ENCODE data around the gene FPR2. TPM values are rescaled to one million over a fixed set of nuclear protein-coding genes. Genes with fewer than 3 reads are reported as not detected.
A peak's percentile ranks its signal among the peaks of the same experiment; 100 is the strongest.

Gene FPR2
- total and polyA plus RNA-seq, 8 donors, result 0.48 to 2.9 (median 1.3) TPM; not detected in 2

- Histone ChIP-seq H3K4me1 (no peaks in the 10 kb centered on the region), H3K27ac (peak overlapping the region in 3 of 5 donors; percentile 37 to 72 (median 70)), H3K36me3 (no peaks in the 10 kb centered on the region), H3K27me3 (peaks cover 0 to 16% (median 0%) of the 10 kb centered on the region in 3 donors), H3K9me3 (peaks cover 0 to 10% (median 0%) of the 10 kb centered on the region in 4 donors), H3K4me3 (peak overlapping the region in 2 of 4 donors; percentile 16 to 34)
- TF ChIP-seq POLR2AphosphoS5 (IDR thresholded peaks at IDR 0.05) (no peak), CTCF (IDR thresholded peaks at IDR 0.05) (no peak), EP300 (IDR thresholded peaks at IDR 0.05) (no peak)
- WGBS, 5 donors, result 73 to 88% (median 80%) methylated on average over 7 of the region's 7 CpGs
- intact Hi-C loops (cut with DNase I; ENCODE audit: low total_unique reads), result no loop called here
- no peak for DNase-seq
These were observed 10.4 kb upstream of the FPR2 start for GRCh38 chr19:51750400-51751094.

GRCh38 chr19:51751655-51752054 is 9.3 kb upstream of the FPR2 start, which contains the start of gene FPR1:
TSS of gene FPR1 (minus strand) at chr19:51751878. CDS start at chr19:51746994, 4,884 bp downstream.
- intact Hi-C loops (cut with DNase I; ENCODE audit: low total_unique reads), result no loop called here
- Histone ChIP-seq H3K27ac (peak within 1 kb of the TSS in 3 of 5 donors; percentile 37 to 80 (median 70)), H3K4me3 (peak within 1 kb of the TSS in 2 of 4 donors; percentile 16 to 34), H3K4me1 (no peaks in the 10 kb centered on the region), H3K27me3 (peaks cover 0 to 10% (median 0%) of the 10 kb centered on the region in 3 donors), H3K36me3 (no peaks in the 10 kb centered on the region), H3K9me3 (peaks cover 0 to 14% (median 0%) of the 10 kb centered on the region in 4 donors)
- TF ChIP-seq EP300 (IDR thresholded peaks at IDR 0.05) (no peak), POLR2A (IDR thresholded peaks at IDR 0.05) (no peak), POLR2AphosphoS5 (IDR thresholded peaks at IDR 0.05) (peak in 1 of 3 donors; percentile 51)
- peak in 1 of 2 donors; percentile 24 for DNase-seq
- 28 to 59% (median 42%) methylated on average over 2 of the region's 2 CpGs for WGBS, 5 donors

- peaks cover 0 to 7% (median 0%) of the 10 kb centered on the region in 3 donors for H3K27me3 ChIP-seq
- WGBS, 5 donors, result 74 to 91% (median 89%) methylated on average over 6 of the region's 6 CpGs
- H3K27ac ChIP-seq, result peak overlapping the region in 3 of 5 donors; percentile 15 to 80 (median 70)
- H3K4me1 ChIP-seq, result no peaks in the 10 kb centered on the region
- H3K4me3 ChIP-seq, result no peak overlapping the region
- intact Hi-C loops (cut with DNase I; ENCODE audit: low total_unique reads), result no loop called here
- no peak for TF ChIP-seq EP300 (IDR thresholded peaks at IDR 0.05)
- TF ChIP-seq POLR2AphosphoS5 (IDR thresholded peaks at IDR 0.05), result no peak
- no peak for TF ChIP-seq CTCF (IDR thresholded peaks at IDR 0.05)
- no peak for TF ChIP-seq POLR2A (IDR thresholded peaks at IDR 0.05)
- DNase-seq, result no peak
- peaks cover 0 to 6% (median 0%) of the 10 kb centered on the region in 4 donors for H3K9me3 ChIP-seq
- no peaks in the 10 kb centered on the region for H3K36me3 ChIP-seq
These were observed 6.9 kb upstream of the FPR2 start for GRCh38 chr19:51754109-51754508.

GRCh38 chr19:51754770-51755169 is 6.2 kb upstream of the FPR2 start:
- Histone ChIP-seq H3K4me3 (no peak overlapping the region), H3K27me3 (peaks cover 0 to 7% (median 0%) of the 10 kb centered on the region in 3 donors), H3K27ac (peak overlapping the region in 3 of 5 donors; percentile 15 to 80 (median 70)), H3K9me3 (peaks cover 0 to 6% (median 0%) of the 10 kb centered on the region in 4 donors), H3K36me3 (no peaks in the 10 kb centered on the region), H3K4me1 (no peaks in the 10 kb centered on the region)
- 80 to 84% (median 82%) methylated on average over 4 of the region's 4 CpGs for WGBS, 5 donors
- no peak for TF ChIP-seq CTCF (IDR thresholded peaks at IDR 0.05)
- TF ChIP-seq EP300 (IDR thresholded peaks at IDR 0.05), result no peak
- no peak for DNase-seq
- intact Hi-C loops (cut with DNase I; ENCODE audit: low total_unique reads), result no loop called here

GRCh38 chr19:51755571-51755970 is 5.4 kb upstream of the FPR2 start:
- H3K9me3 ChIP-seq, result peaks cover 0 to 6% (median 2%) of the 10 kb centered on the region in 4 donors
- peak overlapping the region in 1 of 5 donors; percentile 70 for H3K27ac ChIP-seq
- no peak overlapping the region for H3K4me3 ChIP-seq
- WGBS, 5 donors, result 84 to 88% (median 86%) methylated on average over 7 of the region's 7 CpGs
- DNase-seq, result no peak
- H3K36me3 ChIP-seq, result no peaks in the 10 kb centered on the region
- H3K4me1 ChIP-seq, result no peaks in the 10 kb centered on the region
- TF ChIP-seq POLR2AphosphoS5 (IDR thresholded peaks at IDR 0.05) (no peak), CTCF (IDR thresholded peaks at IDR 0.05) (no peak), EP300 (IDR thresholded peaks at IDR 0.05) (no peak), POLR2A (IDR thresholded peaks at IDR 0.05) (no peak)
- intact Hi-C loops (cut with DNase I; ENCODE audit: low total_unique reads), result no loop called here
- H3K27me3 ChIP-seq, result peaks cover 0 to 13% (median 0%) of the 10 kb centered on the region in 3 donors

Data from stomach (tissue), 9 donors.